H9 (cell line): ENCODE data around the gene GALNT12. TPM values are rescaled to one million over a fixed set of nuclear protein-coding genes. Genes with fewer than 3 reads are reported as not detected.

Source experiments
- DNase-seq: peaks from one replicate; pipeline ENCODE4 v3.0.0-alpha.2; 2017
- H2AFZ ChIP-seq: one replicate; pipeline ENCODE4 v1.6.1; 2013; ENCODE audit warnings: mild to moderate bottlenecking, low read length, control low read depth, moderate library complexity
- H2AK5ac ChIP-seq: 2 replicates; pipeline ENCODE4 v1.6.1; 2013; ENCODE audit warnings: low read length, control low read depth, mixed read lengths; ENCODE audit not compliant: insufficient read length
- H2BK120ac ChIP-seq: one replicate; pipeline ENCODE4 v1.6.1; 2013; ENCODE audit warnings: low read depth, mild to moderate bottlenecking, low read length, control low read depth, inconsistent platforms; ENCODE audit not compliant: poor library complexity, severe bottlenecking
- H2BK12ac ChIP-seq: 2 replicates; pipeline ENCODE4 v1.6.1; 2013; ENCODE audit warnings: low read length, control low read depth, mixed read lengths, low read depth; ENCODE audit not compliant: insufficient read length
- H2BK15ac ChIP-seq: 2 replicates; pipeline ENCODE4 v1.6.1; 2013; ENCODE audit warnings: low read depth, low read length, control low read depth
- H2BK20ac ChIP-seq: one replicate; pipeline ENCODE4 v1.6.1; 2013; ENCODE audit warnings: low read depth, mild to moderate bottlenecking, low read length, control low read depth, inconsistent platforms; ENCODE audit not compliant: poor library complexity, severe bottlenecking
- H2BK5ac ChIP-seq: 2 replicates; pipeline ENCODE4 v1.6.1; 2013; ENCODE audit warnings: low read length, control low read depth, mixed read lengths; ENCODE audit not compliant: insufficient read length
- H3K14ac ChIP-seq: 2 replicates; pipeline ENCODE4 v1.6.1; 2013; ENCODE audit warnings: low read length, control low read depth; ENCODE audit not compliant: insufficient read depth
- H3K18ac ChIP-seq: 2 replicates; pipeline ENCODE4 v1.6.1; 2013; ENCODE audit warnings: low read depth, mild to moderate bottlenecking, mixed read lengths, low read length, control low read depth; ENCODE audit not compliant: insufficient read length
- H3K23ac ChIP-seq: 2 replicates; pipeline ENCODE4 v1.6.1; 2013; ENCODE audit warnings: low read length, control low read depth, mixed read lengths, low read depth; ENCODE audit not compliant: insufficient read length
- H3K23me2 ChIP-seq: 2 replicates; pipeline ENCODE4 v1.6.1; 2013; ENCODE audit warnings: low read depth, mild to moderate bottlenecking, mixed read lengths, low read length, control low read depth; ENCODE audit not compliant: insufficient read length, poor library complexity, severe bottlenecking
- H3K27ac ChIP-seq: 2 replicates; pipeline ENCODE4 v1.5.1; 2013; ENCODE audit warnings: low read length, control low read depth, mixed read lengths, low read depth; ENCODE audit not compliant: insufficient read length
- H3K27me3 ChIP-seq: 2 replicates; pipeline ENCODE4 v1.6.1; 2013; ENCODE audit warnings: low read length, control low read depth, inconsistent platforms; ENCODE audit not compliant: insufficient read depth
- H3K4ac ChIP-seq: 2 replicates; pipeline ENCODE4 v1.6.1; 2013; ENCODE audit warnings: low read depth, mild to moderate bottlenecking, control low read depth, inconsistent platforms, low read length, moderate library complexity
- H3K4me1 ChIP-seq: 2 replicates; pipeline ENCODE4 v1.6.1; 2013; ENCODE audit warnings: low read length, control low read depth, inconsistent platforms; ENCODE audit not compliant: insufficient read depth
- H3K4me2 ChIP-seq: 2 replicates; pipeline ENCODE4 v1.6.1; 2013; ENCODE audit warnings: low read length, control low read depth, mixed read lengths; ENCODE audit not compliant: insufficient read length, insufficient read depth
- H3K56ac ChIP-seq: 2 replicates; pipeline ENCODE4 v1.6.1; 2013; ENCODE audit warnings: low read depth, mild to moderate bottlenecking, mixed read lengths, low read length, control low read depth; ENCODE audit not compliant: insufficient read length
- H3K79me1 ChIP-seq: 2 replicates; pipeline ENCODE4 v1.6.1; 2013; ENCODE audit warnings: low read depth, mild to moderate bottlenecking, moderate library complexity, low read length, control low read depth, inconsistent platforms; ENCODE audit not compliant: insufficient read depth, poor library complexity, severe bottlenecking
- H3K79me2 ChIP-seq: 2 replicates; pipeline ENCODE4 v1.6.1; 2013; ENCODE audit warnings: low read length, control low read depth, inconsistent platforms; ENCODE audit not compliant: insufficient read depth
- H3K9ac ChIP-seq: 2 replicates; pipeline ENCODE4 v1.6.1; 2013; ENCODE audit warnings: low read length, control low read depth, mixed read lengths; ENCODE audit not compliant: insufficient read length; ENCODE audit errors: extremely low read depth
- H3K9me3 ChIP-seq: one replicate; pipeline ENCODE4 v1.6.1; 2013; ENCODE audit warnings: low read depth, low read length, inconsistent platforms; ENCODE audit not compliant: control insufficient read depth
- H3T11ph ChIP-seq: one replicate; pipeline ENCODE4 v1.6.1; 2013; ENCODE audit warnings: mild to moderate bottlenecking, low read length, control low read depth, inconsistent platforms
- H4K20me1 ChIP-seq: one replicate; pipeline ENCODE4 v1.6.1; 2013; ENCODE audit not compliant: control insufficient read depth, insufficient read length, insufficient read depth
- H4K5ac ChIP-seq: 2 replicates; pipeline ENCODE4 v1.6.1; 2013; ENCODE audit warnings: low read depth, mild to moderate bottlenecking, mixed read lengths, low read length, control low read depth; ENCODE audit not compliant: insufficient read length
- H4K8ac ChIP-seq: replicated peaks from 2 replicates; pipeline ENCODE4 v1.6.1; 2013; ENCODE audit warnings: low read length, control low read depth, mixed read lengths, low read depth; ENCODE audit not compliant: insufficient read length
- H4K91ac ChIP-seq: 2 replicates; pipeline ENCODE4 v1.6.1; 2013; ENCODE audit warnings: low read depth, mild to moderate bottlenecking, moderate library complexity, mixed read lengths, low read length, control low read depth; ENCODE audit not compliant: insufficient read length
- H3K27ac Mint-ChIP-seq, 3 experiments: 2 replicates in 2 of 3; 3 replicates in 1 of 3; pipeline ENCODE4 v1.8.0; 2020 to 2021; ENCODE audit warnings: mixed read lengths in 3 of 3, mild to moderate bottlenecking in 1 of 3, moderate library complexity in 1 of 3
- H3K27me3 Mint-ChIP-seq: 2 replicates; pipeline ENCODE4 v1.8.0; 2021; ENCODE audit warnings: low read depth, mild to moderate bottlenecking, moderate library complexity, mixed read lengths
- H3K36me3 Mint-ChIP-seq, 3 experiments: 2 replicates in 2 of 3; 3 replicates in 1 of 3; pipeline ENCODE4 v1.8.0; 2020 to 2021; ENCODE audit warnings: low read depth in 3 of 3, mixed read lengths in 3 of 3; ENCODE audit not compliant: insufficient read depth in 1 of 3
- H3K4me1 Mint-ChIP-seq, 2 experiments: 2 replicates each; pipeline ENCODE4 v1.8.0; 2020; ENCODE audit warnings: mixed read lengths in 2 of 2
- H3K4me3 Mint-ChIP-seq, 2 experiments: 2 replicates in 1 of 2; 3 replicates in 1 of 2; pipeline ENCODE4 v1.8.0; 2020 to 2021; ENCODE audit warnings: mild to moderate bottlenecking in 2 of 2, mixed read lengths in 2 of 2, moderate library complexity in 1 of 2
- H3K9me3 Mint-ChIP-seq, 2 experiments: 2 replicates in 1 of 2; 3 replicates in 1 of 2; pipeline ENCODE4 v1.8.0; 2020; ENCODE audit warnings: mild to moderate bottlenecking in 2 of 2, mixed read lengths in 2 of 2, moderate library complexity in 1 of 2
- WGBS: extraction: QIAGEN DNeasy Blood & Tissue Kit; methylation state at CpG from one replicate; pipeline ENCODE4 v1.1.7; 2013; ENCODE audit warnings: missing lambda C conversion rate, low lambda C conversion rate, mixed read lengths; ENCODE audit not compliant: insufficient read length; ENCODE audit errors: extremely low coverage; 5-methylcytosine and 5-hydroxymethylcytosine counted together
- total RNA-seq: library from RNA; stranded (reverse); gene quantifications from 2 replicates; pipeline ENCODE4 v1.2.1, GENCODE V29; 2021
- TF ChIP-seq, protein P1 (sequence below): fragments of 200-600 bp; sonication (generic); conservative IDR thresholded peaks from 3 replicates; pipeline ENCODE4 v1.8.0; 2021; ENCODE audit warnings: antibody characterized with exemption, mild to moderate bottlenecking

Gene GALNT12
- total RNA-seq, 1 experiment from 2014 or later = 18.0 TPM

DNA sequence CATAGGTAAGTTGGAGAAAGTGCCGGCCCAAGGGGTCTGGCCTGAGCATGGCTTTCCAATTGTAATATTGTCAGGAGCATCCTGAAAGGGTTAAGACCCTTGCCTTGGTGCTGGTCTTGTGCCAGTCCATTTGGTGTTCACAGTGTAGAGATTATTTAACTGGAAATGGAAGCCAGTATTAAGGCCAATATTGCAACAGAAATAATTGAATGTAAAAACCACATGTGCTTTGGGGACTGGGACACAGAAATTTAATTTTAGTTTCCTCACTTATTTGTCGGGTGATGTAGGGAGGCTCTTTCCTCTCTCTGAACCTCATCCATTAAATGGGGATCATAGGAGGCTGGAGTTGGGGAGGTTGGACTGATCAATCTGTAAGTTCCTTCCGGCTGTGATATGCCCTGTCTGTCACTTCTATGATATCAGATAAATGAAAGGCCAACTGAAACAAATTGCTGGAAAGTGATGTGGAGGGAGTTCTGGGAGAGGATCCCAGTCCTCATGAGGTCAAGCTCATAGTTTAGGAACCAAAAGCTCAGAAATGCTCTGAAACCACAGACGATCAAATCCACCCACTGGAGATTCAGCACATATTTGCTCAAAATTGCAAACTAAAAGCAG is 81.4 kb downstream of the GALNT12 start:
- Histone ChIP-seq H3T11ph (no peak overlapping the region), H2BK20ac (no peak overlapping the region), H3K79me1 (no peaks in the 10 kb centered on the region), H4K20me1 (no peaks in the 10 kb centered on the region), H4K5ac (no peak overlapping the region), H3K23me2 (no peaks in the 10 kb centered on the region), H3K4ac (no peak overlapping the region), H2AFZ (no peak overlapping the region), H3K27ac (no peak overlapping the region), H2AK5ac (no peak overlapping the region), H3K56ac (no peak overlapping the region), H4K91ac (no peak overlapping the region), H3K9me3 (no peaks in the 10 kb centered on the region), H2BK15ac (no peak overlapping the region), H3K9ac (no peak overlapping the region), H3K23ac (no peak overlapping the region), H3K79me2 (no peaks in the 10 kb centered on the region), H3K27me3 (no peaks in the 10 kb centered on the region), H3K4me1 (no peaks in the 10 kb centered on the region), H2BK120ac (no peak overlapping the region), H2BK5ac (no peak overlapping the region), H2BK12ac (no peak overlapping the region), H3K14ac (no peak overlapping the region), H3K4me2 (no peak overlapping the region), H4K8ac (no peak overlapping the region), H3K18ac (no peak overlapping the region)
- peaks cover 2% of the 10 kb centered on the region for H3K27me3 Mint-ChIP-seq
- H3K36me3 Mint-ChIP-seq = no peaks in the 10 kb centered on the region
- no peaks in the 10 kb centered on the region for H3K4me1 Mint-ChIP-seq
- no CpG with 5 or more reads among the region's 4 CpGs for WGBS
- H3K4me3 Mint-ChIP-seq = no peak overlapping the region
- TF ChIP-seq, protein P1, sequence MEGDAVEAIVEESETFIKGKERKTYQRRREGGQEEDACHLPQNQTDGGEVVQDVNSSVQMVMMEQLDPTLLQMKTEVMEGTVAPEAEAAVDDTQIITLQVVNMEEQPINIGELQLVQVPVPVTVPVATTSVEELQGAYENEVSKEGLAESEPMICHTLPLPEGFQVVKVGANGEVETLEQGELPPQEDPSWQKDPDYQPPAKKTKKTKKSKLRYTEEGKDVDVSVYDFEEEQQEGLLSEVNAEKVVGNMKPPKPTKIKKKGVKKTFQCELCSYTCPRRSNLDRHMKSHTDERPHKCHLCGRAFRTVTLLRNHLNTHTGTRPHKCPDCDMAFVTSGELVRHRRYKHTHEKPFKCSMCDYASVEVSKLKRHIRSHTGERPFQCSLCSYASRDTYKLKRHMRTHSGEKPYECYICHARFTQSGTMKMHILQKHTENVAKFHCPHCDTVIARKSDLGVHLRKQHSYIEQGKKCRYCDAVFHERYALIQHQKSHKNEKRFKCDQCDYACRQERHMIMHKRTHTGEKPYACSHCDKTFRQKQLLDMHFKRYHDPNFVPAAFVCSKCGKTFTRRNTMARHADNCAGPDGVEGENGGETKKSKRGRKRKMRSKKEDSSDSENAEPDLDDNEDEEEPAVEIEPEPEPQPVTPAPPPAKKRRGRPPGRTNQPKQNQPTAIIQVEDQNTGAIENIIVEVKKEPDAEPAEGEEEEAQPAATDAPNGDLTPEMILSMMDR = no peak
- no peak overlapping the region; a peak in 1 of 7 replicates for H3K27ac Mint-ChIP-seq
- no peak for DNase-seq
- H3K9me3 Mint-ChIP-seq = no peaks in the 10 kb centered on the region
